ENCODE data around the gene LRRC73.

Gene LRRC73

DNA sequence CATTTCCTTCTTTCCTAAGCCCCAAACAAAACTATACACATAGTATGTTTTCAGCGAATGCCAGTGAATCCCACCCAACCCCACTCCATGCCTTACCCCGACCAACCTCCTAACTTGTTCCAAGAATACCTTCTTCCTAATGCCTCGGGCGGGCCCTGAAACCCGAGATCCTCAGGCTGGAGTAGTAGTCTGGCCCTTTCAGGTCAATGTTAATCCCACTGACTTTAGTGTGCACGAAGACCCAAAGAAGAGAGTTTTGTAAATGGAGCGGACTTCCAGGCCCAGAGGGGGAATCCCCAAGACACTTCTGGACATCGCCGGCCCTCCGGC is 6.2 kb upstream of the LRRC73 start:
- no peak for TF ChIP-seq TAF1 (IDR thresholded peaks at IDR 0.05; ENCODE audit: low read depth)
- TF ChIP-seq RAD21 (IDR thresholded peaks at IDR 0.05; ENCODE audit: low read depth): no peak

DNA sequence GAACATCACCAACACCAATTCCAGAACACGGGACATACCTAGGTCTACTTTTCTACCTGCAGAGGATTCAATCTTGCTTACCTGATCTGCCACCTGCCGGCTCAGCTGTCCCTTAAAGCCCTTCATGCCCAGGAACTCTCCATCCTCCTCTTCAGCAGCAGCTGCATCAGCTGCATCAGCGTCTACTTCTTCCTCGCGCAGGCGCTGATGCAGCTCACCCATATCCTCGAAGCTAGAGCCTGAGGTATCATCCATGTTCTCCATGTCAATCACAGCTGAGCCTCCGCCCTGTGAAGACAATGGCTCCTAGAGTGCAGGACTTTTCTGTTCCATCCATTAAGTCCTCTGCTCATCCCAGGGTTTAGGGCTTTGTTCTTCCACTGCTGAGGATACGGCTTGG is 5.7 kb upstream of the LRRC73 start:
- TF ChIP-seq CEBPB (IDR thresholded peaks at IDR 0.05) (no peak), NFIC (IDR thresholded peaks at IDR 0.05) (no peak), CREB1 (IDR thresholded peaks at IDR 0.05; ENCODE audit: low read depth) (no peak), RAD21 (IDR thresholded peaks at IDR 0.05; ENCODE audit: low read depth) (no peak), ZBTB7A (IDR thresholded peaks at IDR 0.05; ENCODE audit: low read depth) (no peak), TAF1 (IDR thresholded peaks at IDR 0.05; ENCODE audit: low read depth) (no peak), EP300 (IDR thresholded peaks at IDR 0.05; ENCODE audit: borderline replicate concordance) (no peak)
- TF ChIP-seq, protein P1, sequence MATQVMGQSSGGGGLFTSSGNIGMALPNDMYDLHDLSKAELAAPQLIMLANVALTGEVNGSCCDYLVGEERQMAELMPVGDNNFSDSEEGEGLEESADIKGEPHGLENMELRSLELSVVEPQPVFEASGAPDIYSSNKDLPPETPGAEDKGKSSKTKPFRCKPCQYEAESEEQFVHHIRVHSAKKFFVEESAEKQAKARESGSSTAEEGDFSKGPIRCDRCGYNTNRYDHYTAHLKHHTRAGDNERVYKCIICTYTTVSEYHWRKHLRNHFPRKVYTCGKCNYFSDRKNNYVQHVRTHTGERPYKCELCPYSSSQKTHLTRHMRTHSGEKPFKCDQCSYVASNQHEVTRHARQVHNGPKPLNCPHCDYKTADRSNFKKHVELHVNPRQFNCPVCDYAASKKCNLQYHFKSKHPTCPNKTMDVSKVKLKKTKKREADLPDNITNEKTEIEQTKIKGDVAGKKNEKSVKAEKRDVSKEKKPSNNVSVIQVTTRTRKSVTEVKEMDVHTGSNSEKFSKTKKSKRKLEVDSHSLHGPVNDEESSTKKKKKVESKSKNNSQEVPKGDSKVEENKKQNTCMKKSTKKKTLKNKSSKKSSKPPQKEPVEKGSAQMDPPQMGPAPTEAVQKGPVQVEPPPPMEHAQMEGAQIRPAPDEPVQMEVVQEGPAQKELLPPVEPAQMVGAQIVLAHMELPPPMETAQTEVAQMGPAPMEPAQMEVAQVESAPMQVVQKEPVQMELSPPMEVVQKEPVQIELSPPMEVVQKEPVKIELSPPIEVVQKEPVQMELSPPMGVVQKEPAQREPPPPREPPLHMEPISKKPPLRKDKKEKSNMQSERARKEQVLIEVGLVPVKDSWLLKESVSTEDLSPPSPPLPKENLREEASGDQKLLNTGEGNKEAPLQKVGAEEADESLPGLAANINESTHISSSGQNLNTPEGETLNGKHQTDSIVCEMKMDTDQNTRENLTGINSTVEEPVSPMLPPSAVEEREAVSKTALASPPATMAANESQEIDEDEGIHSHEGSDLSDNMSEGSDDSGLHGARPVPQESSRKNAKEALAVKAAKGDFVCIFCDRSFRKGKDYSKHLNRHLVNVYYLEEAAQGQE (IDR thresholded peaks at IDR 0.05; ENCODE audit: low read depth): no peak

DNA sequence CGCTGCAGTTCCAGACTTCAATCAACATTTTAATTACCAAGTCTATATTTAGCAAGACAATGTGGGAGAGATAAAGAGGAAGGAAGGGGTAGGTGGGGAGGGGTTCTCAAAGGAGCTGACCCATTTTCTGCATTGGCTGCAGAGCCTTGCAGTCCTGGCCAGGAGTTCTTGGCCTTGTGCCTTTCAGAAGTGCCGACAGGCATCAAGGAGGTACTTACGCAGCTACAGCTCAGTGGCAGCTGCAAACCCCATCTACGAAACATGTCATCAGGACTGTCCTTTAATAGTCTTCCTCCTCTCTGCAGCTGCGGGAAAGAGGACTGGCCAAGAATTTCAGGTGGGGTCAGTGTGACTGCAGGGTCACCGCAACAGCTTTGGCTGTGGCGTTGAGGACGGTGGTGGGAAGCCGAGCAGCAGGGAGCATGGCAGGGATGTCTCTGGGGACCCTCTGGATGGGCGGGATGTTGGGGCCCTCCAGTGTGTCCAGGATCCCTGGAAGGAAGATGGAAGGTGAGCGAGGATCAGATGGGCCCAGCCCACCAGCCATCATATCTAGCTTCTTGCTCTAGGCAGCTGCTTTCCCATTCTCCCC is 1.8 kb upstream of the LRRC73 start:
- TF ChIP-seq, protein P1 (IDR thresholded peaks at IDR 0.05; ENCODE audit: low read depth): no peak
- TF ChIP-seq CEBPB (IDR thresholded peaks at IDR 0.05): no peak
- TF ChIP-seq, protein P2, sequence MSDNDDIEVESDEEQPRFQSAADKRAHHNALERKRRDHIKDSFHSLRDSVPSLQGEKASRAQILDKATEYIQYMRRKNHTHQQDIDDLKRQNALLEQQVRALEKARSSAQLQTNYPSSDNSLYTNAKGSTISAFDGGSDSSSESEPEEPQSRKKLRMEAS (IDR thresholded peaks at IDR 0.05): no peak

DNA sequence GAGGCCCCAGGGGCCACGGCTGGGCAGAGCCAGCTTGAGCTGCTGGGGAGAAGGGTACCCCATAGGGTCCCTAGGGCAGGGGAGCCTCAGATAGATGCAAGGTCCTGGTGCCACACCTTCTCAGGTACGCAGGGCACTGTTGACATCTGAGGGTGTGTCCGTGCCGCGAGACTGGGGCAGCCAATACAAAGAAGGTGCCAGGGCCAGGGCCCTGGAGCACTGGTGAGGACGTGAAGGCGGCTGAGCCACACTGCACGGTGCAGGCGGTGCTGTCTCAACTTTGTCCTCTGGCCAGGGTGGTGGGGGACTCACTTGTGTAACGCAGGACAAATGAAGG is 649 bp upstream of the LRRC73 start:
- TF ChIP-seq TEAD4 (IDR thresholded peaks at IDR 0.05) (no peak), CREB1 (IDR thresholded peaks at IDR 0.05; ENCODE audit: low read depth) (no peak)

DNA sequence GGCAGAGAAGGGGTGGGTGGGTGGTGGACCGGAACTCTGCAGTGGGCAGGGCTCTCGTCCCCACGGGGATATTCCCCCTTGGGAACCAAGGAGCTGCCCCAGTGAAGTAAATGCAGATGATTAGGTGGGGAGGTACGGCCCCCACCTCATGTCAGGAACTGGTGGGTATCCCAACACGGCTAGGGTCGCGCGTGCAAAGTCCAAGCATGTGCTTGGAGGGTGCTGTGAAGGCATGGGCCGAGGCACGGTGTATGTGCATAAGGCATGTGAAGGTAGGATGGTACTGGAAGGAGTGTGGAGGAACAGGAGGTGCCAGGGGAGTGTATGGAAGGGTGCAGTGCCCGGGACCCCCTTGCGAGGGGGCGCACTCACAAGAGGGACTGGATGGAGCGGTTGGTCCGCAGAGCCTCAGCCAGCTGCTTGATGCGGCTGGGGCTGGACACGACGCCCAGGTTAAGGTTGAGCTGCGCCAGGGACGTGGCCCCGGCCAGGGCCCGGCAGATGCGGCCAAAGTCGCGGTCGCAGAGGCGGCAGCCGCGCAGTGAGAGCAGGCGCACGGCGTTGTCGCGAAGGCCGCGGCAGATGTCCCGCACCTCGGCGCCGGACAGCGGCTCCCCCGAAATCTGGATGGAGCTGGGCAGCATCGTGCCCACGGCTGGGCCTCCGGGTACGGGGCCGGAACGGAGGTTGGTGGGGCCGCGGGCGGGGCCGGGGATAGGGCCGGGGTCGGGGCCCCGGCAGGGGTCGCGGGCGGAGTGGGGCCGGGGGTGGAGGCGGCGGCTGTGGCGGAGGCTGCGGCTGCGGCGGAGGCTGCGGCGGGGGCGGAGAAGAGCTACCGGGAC is 783 bp downstream of the LRRC73 start:
- TF ChIP-seq CREB1 (IDR thresholded peaks at IDR 0.05; ENCODE audit: low read depth) (no peak), RAD21 (IDR thresholded peaks at IDR 0.05; ENCODE audit: low read depth) (no peak), ZBTB7A (IDR thresholded peaks at IDR 0.05; ENCODE audit: low read depth) (0 out of 2 replicates have a peak, but pooled peaks have one; percentile 1)
- TF ChIP-seq, protein P2 (IDR thresholded peaks at IDR 0.05): peak; percentile 26; the same call in 1 of the 2 replicates
- TF ChIP-seq, protein P1 (IDR thresholded peaks at IDR 0.05; ENCODE audit: low read depth): no peak

DNA sequence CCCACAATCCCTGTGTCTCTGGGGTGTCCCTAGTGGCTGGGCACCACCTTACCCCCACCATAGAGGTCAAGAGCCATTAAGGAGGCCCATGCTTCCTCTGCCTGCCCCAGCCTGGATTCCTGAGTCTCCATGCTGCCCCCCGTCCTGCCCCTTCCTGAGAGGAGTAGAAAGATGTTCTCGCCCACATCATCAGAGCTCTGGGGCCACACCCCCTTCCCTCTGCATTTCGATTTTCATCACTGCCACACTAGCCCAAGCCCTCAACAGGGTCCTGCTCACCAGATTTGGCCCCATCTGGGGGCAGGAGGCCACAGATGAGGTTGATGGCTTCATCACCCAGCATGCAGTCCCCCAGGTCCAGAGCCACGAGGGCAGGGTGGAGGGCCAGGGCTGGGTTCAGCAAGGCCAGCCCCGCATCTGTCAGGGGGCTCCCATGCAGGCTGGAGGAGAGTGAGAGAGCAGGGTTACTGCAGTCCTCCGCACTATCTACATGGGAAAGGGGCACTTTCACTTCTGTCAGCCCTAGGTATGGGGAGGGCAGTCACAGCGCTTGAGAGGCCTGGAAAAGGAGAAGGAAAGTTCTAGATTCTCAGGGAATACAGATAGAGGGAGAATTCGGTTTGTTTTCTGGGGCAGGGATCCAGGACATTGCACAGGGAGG is 1.5 kb downstream of the LRRC73 start:
- no peak for TF ChIP-seq TAF1 (IDR thresholded peaks at IDR 0.05; ENCODE audit: low read depth)
- TF ChIP-seq TCF12 (IDR thresholded peaks at IDR 0.05; ENCODE audit: low read depth): no peak
- TF ChIP-seq, protein P1 (IDR thresholded peaks at IDR 0.05; ENCODE audit: low read depth): no peak
- TF ChIP-seq CEBPB (IDR thresholded peaks at IDR 0.05): no peak
- TF ChIP-seq YY1 (IDR thresholded peaks at IDR 0.05; ENCODE audit: low read depth): no peak
